ENCODE results near the gene ST6GALNAC1. TPM values are rescaled to one million over a fixed set of nuclear protein-coding genes. Genes with fewer than 3 reads are reported as not detected.

ST6GALNAC1 gene
- total and polyA plus RNA-seq, 7 donors = 0.38 to 3.6 (median 0.56) TPM

GRCh38 chr17:76582660-76583059 lies 60.9 kb downstream of the ST6GALNAC1 start:
- Histone ChIP-seq H3K9me3 (no peaks in the 10 kb centered on the region), H3K4me1 (peaks cover 11% of the 10 kb centered on the region), H3K27me3 (ENCODE audit: insufficient read depth in 3 of 3, low read length in 2 of 3) (peaks cover 0 to 4% (median 0%) of the 10 kb centered on the region in 3 donors), H3K36me3 (ENCODE audit: insufficient read depth in 1 of 2, low read depth in 1 of 2) (no peaks in the 10 kb centered on the region), H3K27ac (no peak overlapping the region), H3K4me3 (no peak overlapping the region)
- TF ChIP-seq CTCF (IDR thresholded peaks at IDR 0.05) = no peak
- no peak for DNase-seq
- intact Hi-C loops (cut with DNase I) = no loop called here
- ATAC-seq = no peak
- WGBS, 3 donors = 15 to 23% (median 20%) methylated on average over 3 of the region's 3 CpGs

- 89 to 91% (median 90%) methylated on average over 5 of the region's 5 CpGs for WGBS, 3 donors
- ATAC-seq (no peak), DNase-seq (no peak)
- no peak for TF ChIP-seq CTCF (IDR thresholded peaks at IDR 0.05)
- Histone ChIP-seq H3K27me3 (ENCODE audit: insufficient read depth in 3 of 3, low read length in 2 of 3) (peaks cover 0 to 3% (median 0%) of the 10 kb centered on the region in 3 donors), H3K36me3 (ENCODE audit: insufficient read depth in 1 of 2, low read depth in 1 of 2) (no peaks in the 10 kb centered on the region), H3K4me3 (no peak overlapping the region), H3K9me3 (no peaks in the 10 kb centered on the region), H3K27ac (peak overlapping the region; percentile 16), H3K4me1 (peaks cover 11% of the 10 kb centered on the region)
- intact Hi-C loops (cut with DNase I) = no loop called here
These were observed 62.0 kb downstream of the ST6GALNAC1 start for GRCh38 chr17:76581515-76581914.

GRCh38 chr17:76579281-76579680 lies 64.3 kb downstream of the ST6GALNAC1 start:
- TF ChIP-seq CTCF (IDR thresholded peaks at IDR 0.05) = no peak
- no peaks in the 10 kb centered on the region for H3K27me3 ChIP-seq (ENCODE audit: insufficient read depth in 3 of 3, low read length in 2 of 3)
- intact Hi-C loops (cut with DNase I) = no loop called here
- H3K36me3 ChIP-seq (ENCODE audit: insufficient read depth in 1 of 2, low read depth in 1 of 2) = no peaks in the 10 kb centered on the region
- H3K27ac ChIP-seq = no peak overlapping the region
- no peak overlapping the region for H3K4me3 ChIP-seq
- ATAC-seq = no peak
- WGBS, 3 donors = 93 to 100% (median 97%) methylated on average over 2 of the region's 2 CpGs
- H3K4me1 ChIP-seq = peaks cover 11% of the 10 kb centered on the region
- no peaks in the 10 kb centered on the region for H3K9me3 ChIP-seq
- no peak for DNase-seq

- Histone ChIP-seq H3K4me3 (no peak overlapping the region), H3K27me3 (ENCODE audit: insufficient read depth in 3 of 3, low read length in 2 of 3) (no peaks in the 10 kb centered on the region), H3K4me1 (peaks cover 11% of the 10 kb centered on the region), H3K27ac (no peak overlapping the region), H3K36me3 (ENCODE audit: insufficient read depth in 1 of 2, low read depth in 1 of 2) (no peaks in the 10 kb centered on the region), H3K9me3 (no peaks in the 10 kb centered on the region)
- intact Hi-C loops (cut with DNase I) = no loop called here
- WGBS, 3 donors = 74 to 81% (median 77%) methylated on average over 5 of the region's 5 CpGs
- DNase-seq (no peak), ATAC-seq (no peak)
- no peak for TF ChIP-seq CTCF (IDR thresholded peaks at IDR 0.05)
These were observed 65.2 kb downstream of the ST6GALNAC1 start for GRCh38 chr17:76578376-76578775.

GRCh38 chr17:76577876-76578275 lies 65.7 kb downstream of the ST6GALNAC1 start:
- no peaks in the 10 kb centered on the region for H3K36me3 ChIP-seq (ENCODE audit: insufficient read depth in 1 of 2, low read depth in 1 of 2)
- intact Hi-C loops (cut with DNase I) = no loop called here
- ATAC-seq (no peak), DNase-seq (no peak)
- H3K9me3 ChIP-seq = no peaks in the 10 kb centered on the region
- WGBS, 3 donors = 90 to 92% (median 91%) methylated on average over 7 of the region's 7 CpGs
- TF ChIP-seq CTCF (IDR thresholded peaks at IDR 0.05) = no peak
- no peaks in the 10 kb centered on the region for H3K27me3 ChIP-seq (ENCODE audit: insufficient read depth in 3 of 3, low read length in 2 of 3)
- H3K27ac ChIP-seq = no peak overlapping the region
- H3K4me1 ChIP-seq = peaks cover 11% of the 10 kb centered on the region
- no peak overlapping the region for H3K4me3 ChIP-seq

Data from psoas muscle (tissue), 8 donors.